Measurements from ENCODE around the gene NEO1. TPM values are rescaled to one million over a fixed set of nuclear protein-coding genes. Genes with fewer than 3 reads are reported as not detected.

Gene NEO1
- total RNA-seq, 4 donors from 2014 or later = 27.1 to 39.6 (median 28.8) TPM

DNA sequence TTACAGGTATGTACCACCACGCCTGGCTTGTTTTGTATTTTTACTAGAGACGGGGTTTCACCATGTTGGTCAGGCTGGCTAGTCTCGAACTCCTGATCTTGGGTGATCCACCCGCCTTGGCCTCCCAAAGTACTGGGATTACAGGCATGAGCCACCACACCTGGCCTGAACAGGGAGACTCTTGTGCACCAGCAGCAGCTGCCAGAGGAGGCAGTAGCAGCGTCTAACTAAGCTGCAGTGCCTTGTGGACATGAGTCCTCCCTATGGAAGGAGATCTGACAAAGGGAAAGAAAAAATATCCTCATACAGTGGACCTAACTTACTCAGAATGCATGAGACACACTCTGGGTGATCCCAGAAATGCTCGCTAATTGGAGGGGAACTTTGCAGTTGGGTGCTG lies 36.8 kb upstream of the NEO1 start:
- Histone ChIP-seq H3K36me3 (no peaks in the 10 kb centered on the region), H3K4me1 (no peaks in the 10 kb centered on the region), H3K27me3 (no peaks in the 10 kb centered on the region), H3K4me3 (replicated peaks in 1 of 3) (no peak overlapping the region), H3K27ac (no peak overlapping the region), H3K9me3 (no peaks in the 10 kb centered on the region)
- WGBS, 2 donors = 88 to 90% methylated on average over 4 to 6 of the region's 6 CpGs
- DNase-seq = no peak
- intact Hi-C loops (cut with DNase I) = no loop called here
- no peak for TF ChIP-seq POLR2A (IDR thresholded peaks at IDR 0.05)
- TF ChIP-seq, protein P1, sequence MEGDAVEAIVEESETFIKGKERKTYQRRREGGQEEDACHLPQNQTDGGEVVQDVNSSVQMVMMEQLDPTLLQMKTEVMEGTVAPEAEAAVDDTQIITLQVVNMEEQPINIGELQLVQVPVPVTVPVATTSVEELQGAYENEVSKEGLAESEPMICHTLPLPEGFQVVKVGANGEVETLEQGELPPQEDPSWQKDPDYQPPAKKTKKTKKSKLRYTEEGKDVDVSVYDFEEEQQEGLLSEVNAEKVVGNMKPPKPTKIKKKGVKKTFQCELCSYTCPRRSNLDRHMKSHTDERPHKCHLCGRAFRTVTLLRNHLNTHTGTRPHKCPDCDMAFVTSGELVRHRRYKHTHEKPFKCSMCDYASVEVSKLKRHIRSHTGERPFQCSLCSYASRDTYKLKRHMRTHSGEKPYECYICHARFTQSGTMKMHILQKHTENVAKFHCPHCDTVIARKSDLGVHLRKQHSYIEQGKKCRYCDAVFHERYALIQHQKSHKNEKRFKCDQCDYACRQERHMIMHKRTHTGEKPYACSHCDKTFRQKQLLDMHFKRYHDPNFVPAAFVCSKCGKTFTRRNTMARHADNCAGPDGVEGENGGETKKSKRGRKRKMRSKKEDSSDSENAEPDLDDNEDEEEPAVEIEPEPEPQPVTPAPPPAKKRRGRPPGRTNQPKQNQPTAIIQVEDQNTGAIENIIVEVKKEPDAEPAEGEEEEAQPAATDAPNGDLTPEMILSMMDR (IDR thresholded peaks at IDR 0.05) = no peak

DNA sequence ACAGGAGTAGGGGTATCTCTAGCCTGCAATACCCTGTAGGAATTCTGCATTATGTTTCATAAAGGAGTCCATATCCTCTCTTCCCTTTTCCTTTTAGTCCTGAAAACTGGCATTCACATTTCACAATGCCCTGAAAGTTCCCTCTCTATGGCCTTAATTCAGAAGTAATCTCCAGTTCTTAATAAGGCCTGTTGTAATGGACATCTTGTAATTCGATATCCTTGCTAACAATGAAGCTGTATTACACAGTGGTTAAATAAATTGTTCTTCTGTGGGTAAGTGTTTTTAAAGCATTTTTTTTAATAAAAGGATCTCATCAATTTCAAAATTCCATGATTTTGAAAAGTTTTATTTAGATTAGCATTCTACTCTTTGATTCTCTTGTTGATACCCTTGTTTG lies 34.3 kb upstream of the NEO1 start:
- intact Hi-C loops (cut with DNase I) = no loop called here
- Histone ChIP-seq H3K4me3 (replicated peaks in 1 of 3) (no peak overlapping the region), H3K27me3 (no peaks in the 10 kb centered on the region), H3K4me1 (no peaks in the 10 kb centered on the region), H3K9me3 (no peaks in the 10 kb centered on the region), H3K36me3 (no peaks in the 10 kb centered on the region), H3K27ac (no peak overlapping the region)
- no peak for TF ChIP-seq POLR2A (IDR thresholded peaks at IDR 0.05)
- TF ChIP-seq, protein P1 (IDR thresholded peaks at IDR 0.05) = no peak
- 90 to 97% methylated on average over 1 of the region's 1 CpG for WGBS, 2 donors
- DNase-seq = no peak

DNA sequence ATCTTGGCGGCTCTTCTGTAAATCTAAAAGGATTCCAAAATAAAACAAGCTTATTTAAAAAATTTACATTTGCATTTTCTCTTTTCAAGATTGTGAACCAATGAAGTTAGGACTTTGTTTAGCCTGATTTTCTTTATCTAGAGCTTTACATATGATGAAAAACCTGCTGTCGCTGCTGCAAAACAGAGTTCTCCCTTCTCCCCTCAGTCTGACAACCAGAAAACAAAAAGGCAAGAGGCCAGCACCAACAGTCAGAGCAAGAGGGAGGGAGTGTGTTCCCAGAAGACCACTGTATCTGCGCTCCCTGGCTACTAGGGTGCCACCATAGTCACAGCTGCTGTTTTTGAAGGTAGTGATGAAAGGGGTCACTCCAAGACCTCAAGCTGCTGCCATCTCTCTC lies 33.1 kb upstream of the NEO1 start:
- H3K4me1 ChIP-seq = peaks cover 0 to 3% of the 10 kb centered on the region in 2 donors
- no peaks in the 10 kb centered on the region for H3K27me3 ChIP-seq
- no peaks in the 10 kb centered on the region for H3K9me3 ChIP-seq
- no peak overlapping the region for H3K27ac ChIP-seq
- H3K36me3 ChIP-seq = no peaks in the 10 kb centered on the region
- DNase-seq = no peak
- no peak for TF ChIP-seq POLR2A (IDR thresholded peaks at IDR 0.05)
- TF ChIP-seq, protein P1 (IDR thresholded peaks at IDR 0.05) = no peak
- 98% methylated on average over 3 of the region's 3 CpGs for WGBS, 2 donors
- intact Hi-C loops (cut with DNase I) = no loop called here
- H3K4me3 ChIP-seq (replicated peaks in 1 of 3) = no peak overlapping the region

DNA sequence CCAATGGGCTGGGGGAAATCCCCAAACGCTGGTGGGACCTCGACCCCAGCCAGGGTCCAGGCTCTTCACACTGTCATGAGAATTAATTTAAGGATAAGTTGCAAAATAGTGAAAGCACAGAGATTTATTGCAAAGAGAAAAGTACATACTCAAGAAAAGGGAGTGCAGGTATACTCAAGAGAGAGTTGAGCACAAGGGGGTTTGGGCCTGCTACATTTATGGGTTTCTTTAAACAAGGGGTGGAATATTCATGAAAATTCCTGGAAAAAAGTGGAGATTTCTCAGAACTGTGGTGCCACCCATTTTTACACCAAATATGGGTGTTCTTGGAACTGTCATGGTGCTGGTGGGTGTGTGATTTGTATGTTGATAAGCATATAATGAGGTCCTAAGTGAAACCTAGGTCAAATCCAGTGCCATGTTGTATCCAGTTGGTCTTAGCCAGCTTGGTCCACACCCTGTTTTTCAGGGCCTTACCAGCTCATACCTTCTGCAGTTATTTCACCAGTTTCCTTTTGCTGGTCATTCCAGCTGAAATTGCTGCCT lies 32.6 kb upstream of the NEO1 start:
- TF ChIP-seq POLR2A (IDR thresholded peaks at IDR 0.05) = no peak
- TF ChIP-seq, protein P1 (IDR thresholded peaks at IDR 0.05) = no peak
- 89% methylated on average over 2 of the region's 2 CpGs for WGBS, 2 donors
- no peaks in the 10 kb centered on the region for H3K36me3 ChIP-seq

DNA sequence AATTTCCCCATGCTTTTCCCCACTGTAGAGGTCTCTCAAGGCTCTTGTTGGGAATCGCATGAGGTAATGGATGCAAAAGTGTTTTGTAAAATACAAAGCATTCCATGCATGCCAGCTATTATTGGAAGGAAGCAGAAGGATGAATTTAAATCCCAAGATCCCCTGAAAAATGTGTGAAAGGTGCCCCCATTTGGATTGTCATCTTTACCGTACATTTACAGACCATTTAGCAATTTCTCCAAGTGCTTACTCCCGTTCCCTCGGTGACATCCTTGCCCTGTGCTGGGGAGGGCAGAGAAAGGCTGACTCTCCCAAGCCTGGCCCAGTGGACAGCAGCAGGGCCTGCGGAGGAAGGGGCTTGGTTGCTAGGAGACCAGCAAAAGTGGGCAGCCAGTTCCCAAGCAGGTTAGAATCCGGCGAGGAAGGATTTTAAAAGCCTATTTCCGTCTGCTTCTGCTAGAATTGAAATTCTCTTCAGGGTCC lies 31.1 kb upstream of the NEO1 start:
- TF ChIP-seq POLR2A (IDR thresholded peaks at IDR 0.05) = no peak
- TF ChIP-seq, protein P1 (IDR thresholded peaks at IDR 0.05) = no peak
- Histone ChIP-seq H3K4me3 (replicated peaks in 1 of 3) (no peak overlapping the region), H3K27me3 (no peaks in the 10 kb centered on the region), H3K4me1 (peaks cover 0 to 4% of the 10 kb centered on the region in 2 donors), H3K36me3 (no peaks in the 10 kb centered on the region), H3K9me3 (no peaks in the 10 kb centered on the region), H3K27ac (no peak overlapping the region)
- 46 to 61% methylated on average over 8 of the region's 8 CpGs for WGBS, 2 donors
- intact Hi-C loops (cut with DNase I) = no loop called here
- no peak for DNase-seq

More for the DNA sequence above, 32.6 kb upstream of the NEO1 start:
- Histone ChIP-seq H3K4me3 (replicated peaks in 1 of 3) (no peak overlapping the region), H3K27ac (no peak overlapping the region), H3K9me3 (no peaks in the 10 kb centered on the region), H3K4me1 (peaks cover 0 to 4% of the 10 kb centered on the region in 2 donors), H3K27me3 (no peaks in the 10 kb centered on the region)
- no peak for DNase-seq
- intact Hi-C loops (cut with DNase I) = no loop called here
